Lung (tissue), 12 donors: ENCODE measurements around the gene BBS9. TPM values are rescaled to one million over a fixed set of nuclear protein-coding genes. Genes with fewer than 3 reads are reported as not detected.
"Not testable (repeated sequence)": the region's sequence is repeated elsewhere in the genome, so short reads cannot be mapped to it uniquely, and the experiment has no call there.

Source experiments
- ATAC-seq: fragments of 200-7000 bp; cut with Tn5 transposase; one replicate; pipeline ENCODE4 v1.9.1; 2020; ENCODE audit warnings: moderate number of reproducible peaks; ENCODE audit not compliant: insufficient read depth, low FRiP score
- DNase-seq, 3 donors: peaks; one replicate each; pipeline ENCODE4 v3.0.0-alpha.2; 2013 to 2017
- H3K27ac ChIP-seq, 2 donors: one replicate each; pipeline ENCODE4 v1.5.1; 2013; ENCODE audit warnings: mild to moderate bottlenecking in 2 of 2, moderate library complexity in 2 of 2, control low read depth in 1 of 2, inconsistent platforms in 1 of 2, low read depth in 1 of 2, low read length in 1 of 2
- H3K27me3 ChIP-seq, 3 donors: one replicate each; pipeline ENCODE4 v1.5.1; 2013; ENCODE audit warnings: low read length in 2 of 3; ENCODE audit not compliant: control insufficient read depth in 3 of 3, insufficient read depth in 3 of 3
- H3K36me3 ChIP-seq, 4 donors: one replicate each; pipeline ENCODE4 v1.5.1; 2013; ENCODE audit warnings: low read length in 4 of 4, mild to moderate bottlenecking in 1 of 4, moderate library complexity in 1 of 4; ENCODE audit not compliant: control insufficient read depth in 4 of 4, insufficient read depth in 4 of 4
- H3K4me1 ChIP-seq, 5 donors: one replicate each; pipeline ENCODE4 v1.5.1; 2013; ENCODE audit warnings: low read length in 5 of 5, mild to moderate bottlenecking in 2 of 5, moderate library complexity in 1 of 5; ENCODE audit not compliant: control insufficient read depth in 5 of 5, insufficient read depth in 5 of 5
- H3K4me3 ChIP-seq: one replicate; pipeline ENCODE4 v1.5.1; 2013; ENCODE audit warnings: mild to moderate bottlenecking, control low read depth, moderate library complexity
- H3K9ac ChIP-seq, 2 donors: one replicate each; pipeline ENCODE4 v1.5.1; 2013; ENCODE audit warnings: low read length in 2 of 2, control low read depth in 1 of 2; ENCODE audit not compliant: insufficient read depth in 1 of 2
- H3K9me3 ChIP-seq, 4 donors: one replicate each; pipeline ENCODE4 v1.5.1; 2013; ENCODE audit warnings: low read length in 3 of 4, mild to moderate bottlenecking in 1 of 4, moderate library complexity in 1 of 4; ENCODE audit not compliant: control insufficient read depth in 4 of 4, insufficient read depth in 3 of 4
- CTCF ChIP-seq: IDR thresholded peaks from 2 replicates; pipeline ENCODE4 v1.5.1; 2012; ENCODE audit warnings: mild to moderate bottlenecking; ENCODE audit errors: control extremely low read depth, extremely low read depth
- WGBS, 2 donors: extraction: QIAGEN DNeasy Blood & Tissue Kit; methylation state at CpG; one replicate each; pipeline ENCODE4 v1.1.7; 2013; 5-methylcytosine and 5-hydroxymethylcytosine counted together
- polyA plus RNA-seq, 2 donors: library from polyadenylated mRNA; stranded (reverse); fragments of 200-250 nt; gene quantifications; one replicate each; pipeline ENCODE4 v1.2.1, GENCODE V29; 2013
- total RNA-seq, 2 donors: library from RNA; depleted of rRNA in 1 of 2; stranded (reverse); fragments of >200 nt in 1 of 2; gene quantifications; one replicate each; pipeline ENCODE4 v1.2.1, GENCODE V29; 2014 to 2021
- donor health status: control.
- donor health status: control.
- donor health status: Bipolar disorder and iron deficiency.
- donor health status: healthy.
- donor health status: DM: yes; HTN: yes; CAD: no.

BBS9 gene
- total and polyA plus RNA-seq, 4 donors: 3.5 to 65.0 (median 15.2) TPM

- 32 to 35% methylated on average over 1 of the region's 1 CpG for WGBS, 2 donors
- peak in 2 of 3 donors; percentile 93 to 94 for DNase-seq
- peaks cover 0 to 24% (median 0%) of the 10 kb centered on the region in 5 donors for H3K4me1 ChIP-seq
- no peak for ATAC-seq
- no peaks in the 10 kb centered on the region for H3K36me3 ChIP-seq
- no peak overlapping the region for H3K9ac ChIP-seq
- no peaks in the 10 kb centered on the region for H3K27me3 ChIP-seq
- TF ChIP-seq CTCF: no peak
- H3K27ac ChIP-seq: no peak overlapping the region
- H3K4me3 ChIP-seq: no peak overlapping the region
- H3K9me3 ChIP-seq: no peaks in the 10 kb centered on the region
Measured at GRCh38 chr7:33516568-33516967, 387.2 kb downstream of the BBS9 start.

GRCh38 chr7:33517191-33517590 is 387.8 kb downstream of the BBS9 start:
- TF ChIP-seq CTCF: no peak
- no peaks in the 10 kb centered on the region for H3K27me3 ChIP-seq
- H3K9ac ChIP-seq: no peak overlapping the region
- 92 to 97% methylated on average over 2 of the region's 2 CpGs for WGBS, 2 donors
- DNase-seq (no peak), ATAC-seq (no peak)
- no peak overlapping the region for H3K4me3 ChIP-seq
- H3K36me3 ChIP-seq: no peaks in the 10 kb centered on the region
- peaks cover 0 to 18% (median 0%) of the 10 kb centered on the region in 5 donors for H3K4me1 ChIP-seq
- H3K9me3 ChIP-seq: no peaks in the 10 kb centered on the region
- no peak overlapping the region for H3K27ac ChIP-seq

GRCh38 chr7:33527008-33527407 is 397.6 kb downstream of the BBS9 start:
- 65 to 85% methylated on average over 4 to 9 of the region's 9 CpGs for WGBS, 2 donors
- not testable (repeated sequence) for ATAC-seq

GRCh38 chr7:33527613-33528012 is 398.2 kb downstream of the BBS9 start:
- WGBS, 2 donors: 73 to 96% methylated on average over 7 to 10 of the region's 10 CpGs
- not testable (repeated sequence) for ATAC-seq, H3K9ac ChIP-seq, H3K36me3 ChIP-seq, DNase-seq, H3K4me3 ChIP-seq, H3K4me1 ChIP-seq, H3K27ac ChIP-seq, H3K9me3 ChIP-seq, H3K27me3 ChIP-seq

More at GRCh38 chr7:33527008-33527407, 397.6 kb downstream of the BBS9 start:
- not testable (repeated sequence) for H3K27me3 ChIP-seq, H3K9me3 ChIP-seq, H3K4me3 ChIP-seq, H3K27ac ChIP-seq, H3K36me3 ChIP-seq, DNase-seq, H3K4me1 ChIP-seq, H3K9ac ChIP-seq

GRCh38 chr7:33529070-33529469 is 399.7 kb downstream of the BBS9 start:
- TF ChIP-seq CTCF: no peak
- no peak for ATAC-seq
- 97% methylated on average over 2 of the region's 2 CpGs for WGBS, 2 donors

More at GRCh38 chr7:33529070-33529469, 399.7 kb downstream of the BBS9 start:
- DNase-seq: no peak
- Histone ChIP-seq H3K4me3 (no peak overlapping the region), H3K27me3 (no peaks in the 10 kb centered on the region), H3K27ac (no peak overlapping the region), H3K36me3 (no peaks in the 10 kb centered on the region), H3K9ac (no peak overlapping the region), H3K9me3 (no peaks in the 10 kb centered on the region), H3K4me1 (no peaks in the 10 kb centered on the region)
